ENCODE results near the gene MYH4. TPM values are rescaled to one million over a fixed set of nuclear protein-coding genes. Genes with fewer than 3 reads are reported as not detected.

MYH4 gene
- total and polyA plus RNA-seq, 2 donors (not counting 3 experiments of a cell fraction or from before 2014, with no cell fraction given): not detected

DNA sequence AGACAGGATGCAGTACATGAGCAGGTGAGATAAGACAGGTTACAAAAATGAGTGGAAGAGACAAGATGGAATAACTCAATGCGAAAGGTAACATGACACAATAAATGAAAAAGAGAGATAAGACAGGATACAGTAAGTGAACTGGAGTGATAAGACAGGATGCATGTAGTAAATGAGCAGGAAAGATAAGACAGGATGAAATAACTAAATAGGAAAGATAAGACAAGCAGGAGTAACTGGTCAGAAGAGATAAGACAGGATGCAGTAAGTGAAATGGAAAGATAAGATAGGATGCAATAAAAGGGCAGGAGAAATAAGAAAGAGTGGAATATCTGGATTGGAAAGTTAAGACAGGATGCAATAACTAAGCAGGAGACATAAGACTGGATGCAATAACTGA is 8.3 kb upstream of the MYH4 start:
- Histone ChIP-seq H3K4me3 (replicated peaks in 1 of 3; ENCODE audit: insufficient read depth in 1 of 3, low read depth in 1 of 3, low read length in 3 of 3) (no peak overlapping the region), H3K4me2 (ENCODE audit: insufficient read depth, low read length) (no peak overlapping the region), H3K9me1 (replicated peaks; ENCODE audit: control insufficient read depth, extremely low read depth, insufficient read depth, low read length) (no peaks in the 10 kb centered on the region), H3K27ac (ENCODE audit: insufficient read depth, low read depth, low read length) (no peak overlapping the region), H3K9ac (replicated peaks; ENCODE audit: extremely low read depth, insufficient read depth, low read length) (no peak overlapping the region), H4K20me1 (replicated peaks; ENCODE audit: control insufficient read depth, extremely low read depth, insufficient read depth, low read length) (no peaks in the 10 kb centered on the region), H3K36me3 (ENCODE audit: control insufficient read depth in 2 of 2, extremely low read depth in 1 of 2, insufficient read depth in 2 of 2, low read length in 2 of 2) (no peaks in the 10 kb centered on the region), H3K79me2 (ENCODE audit: control insufficient read depth, insufficient read depth, low read length) (no peaks in the 10 kb centered on the region), H2AFZ (ENCODE audit: low read depth, low read length) (no peak overlapping the region), H3K4me1 (ENCODE audit: control insufficient read depth, extremely low read depth, insufficient read depth, low read length) (no peaks in the 10 kb centered on the region), H3K9me3 (replicated peaks; ENCODE audit: control insufficient read depth, insufficient read depth, low read length) (peaks cover 5% of the 10 kb centered on the region), H3K27me3 (ENCODE audit: control insufficient read depth in 2 of 2, insufficient read depth in 2 of 2, low read length in 2 of 2) (no peaks in the 10 kb centered on the region)
- FAIRE-seq (no peak), DNase-seq (ENCODE audit: low read depth, low spot score) (no peak)
- intact Hi-C loops (cut with micrococcal nuclease) (no loop called here), dilution Hi-C loops (cut with MboI; ENCODE audit: extremely low pct_ligation_motif_present, low sequenced_read_pairs) (no loop called here)
- ChIA-PET CTCF (no interaction called here), POLR2A (no interaction called here)
- TF ChIP-seq GATA2 (IDR thresholded peaks at IDR 0.05; ENCODE audit: insufficient read depth, insufficient read length, low read depth, low read length) (no peak), JUN (IDR thresholded peaks at IDR 0.05; ENCODE audit: borderline replicate concordance, insufficient read depth, insufficient read length, low read depth) (no peak), POLR2A (IDR thresholded peaks at IDR 0.05; ENCODE audit: low read depth, low read length) (no peak), EZH2 (IDR thresholded peaks at IDR 0.05; ENCODE audit: borderline replicate concordance, low read depth, low read length, severe bottlenecking) (no peak), MYC (IDR thresholded peaks at IDR 0.05; ENCODE audit: low read depth, low read length) (no peak)
- TF ChIP-seq, protein P1, sequence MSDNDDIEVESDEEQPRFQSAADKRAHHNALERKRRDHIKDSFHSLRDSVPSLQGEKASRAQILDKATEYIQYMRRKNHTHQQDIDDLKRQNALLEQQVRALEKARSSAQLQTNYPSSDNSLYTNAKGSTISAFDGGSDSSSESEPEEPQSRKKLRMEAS (IDR thresholded peaks at IDR 0.05; ENCODE audit: insufficient read depth, insufficient read length): no peak
- TF ChIP-seq, protein P2, sequence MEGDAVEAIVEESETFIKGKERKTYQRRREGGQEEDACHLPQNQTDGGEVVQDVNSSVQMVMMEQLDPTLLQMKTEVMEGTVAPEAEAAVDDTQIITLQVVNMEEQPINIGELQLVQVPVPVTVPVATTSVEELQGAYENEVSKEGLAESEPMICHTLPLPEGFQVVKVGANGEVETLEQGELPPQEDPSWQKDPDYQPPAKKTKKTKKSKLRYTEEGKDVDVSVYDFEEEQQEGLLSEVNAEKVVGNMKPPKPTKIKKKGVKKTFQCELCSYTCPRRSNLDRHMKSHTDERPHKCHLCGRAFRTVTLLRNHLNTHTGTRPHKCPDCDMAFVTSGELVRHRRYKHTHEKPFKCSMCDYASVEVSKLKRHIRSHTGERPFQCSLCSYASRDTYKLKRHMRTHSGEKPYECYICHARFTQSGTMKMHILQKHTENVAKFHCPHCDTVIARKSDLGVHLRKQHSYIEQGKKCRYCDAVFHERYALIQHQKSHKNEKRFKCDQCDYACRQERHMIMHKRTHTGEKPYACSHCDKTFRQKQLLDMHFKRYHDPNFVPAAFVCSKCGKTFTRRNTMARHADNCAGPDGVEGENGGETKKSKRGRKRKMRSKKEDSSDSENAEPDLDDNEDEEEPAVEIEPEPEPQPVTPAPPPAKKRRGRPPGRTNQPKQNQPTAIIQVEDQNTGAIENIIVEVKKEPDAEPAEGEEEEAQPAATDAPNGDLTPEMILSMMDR (IDR thresholded peaks at IDR 0.05; ENCODE audit: extremely low read depth in 1 of 2, insufficient read depth in 1 of 2, low read depth in 1 of 2, low read length in 2 of 2): no peak
- no TSS peak for BruUV-seq (replicated peaks)
